Esophagus squamous epithelium (tissue), 4 donors: ENCODE measurements around the gene PLA2G4F.

ENCODE experiments used
- CTCF ChIP-seq, 6 experiments: fragments of 450-650 bp in 4 of 6; fragments of 200-600 bp in 2 of 6; sonication (generic) in 2 of 6; IDR thresholded peaks; one replicate each; pipeline ENCODE4 v1.5.1; 2016 to 2019; ENCODE audit warnings: antibody characterized with exemption in 6 of 6, mild to moderate bottlenecking in 4 of 6, moderate library complexity in 4 of 6
- POLR2A ChIP-seq, 4 donors: fragments of 450-650 bp; IDR thresholded peaks; one replicate each; pipeline ENCODE4 v1.6.1; 2017; ENCODE audit warnings: antibody characterized with exemption in 4 of 4, mild to moderate bottlenecking in 4 of 4, moderate library complexity in 3 of 4

- TF ChIP-seq CTCF (IDR thresholded peaks at IDR 0.05) (no peak), POLR2A (IDR thresholded peaks at IDR 0.05) (no peak)
These were observed 32.9 kb downstream of the PLA2G4F start for GRCh38 chr15:42123546-42123945.
